ENCODE measurements around the gene LSM11. TPM values are rescaled to one million over a fixed set of nuclear protein-coding genes. Genes with fewer than 3 reads are reported as not detected.
A peak's percentile ranks its signal among the peaks of the same experiment; 100 is the strongest.
"Not testable (repeated sequence)": the region's sequence is repeated elsewhere in the genome, so short reads cannot be mapped to it uniquely, and the experiment has no call there.

LSM11 gene
- 2.4 TPM for total RNA-seq

GRCh38 chr5:157743163-157744050 lies at the start of gene LSM11:
LSM11 (plus strand) TSS chr5:157743712; CDS start chr5:157743751, 39 bp downstream.
- DNase-seq (ENCODE audit: low read depth in 2 of 3, low spot score in 2 of 3) = peak; percentile 84 to 94 (median 84)

GRCh38 chr5:157693816-157694215 lies 49.7 kb upstream of the LSM11 start:
- DNase-seq (ENCODE audit: low read depth in 2 of 3, low spot score in 2 of 3) = not testable (repeated sequence)

- not testable (repeated sequence) for DNase-seq (ENCODE audit: low read depth in 2 of 3, low spot score in 2 of 3)
Measured at GRCh38 chr5:157696154-157696553, 47.4 kb upstream of the LSM11 start.

- peak in 1 of 3 donors; percentile 18 for DNase-seq (ENCODE audit: low read depth in 2 of 3, low spot score in 2 of 3)
Measured at GRCh38 chr5:157698674-157699073, 44.8 kb upstream of the LSM11 start.

- no peak for DNase-seq (ENCODE audit: low read depth in 2 of 3, low spot score in 2 of 3)
Measured at GRCh38 chr5:157703736-157704135, 39.8 kb upstream of the LSM11 start.

- DNase-seq (ENCODE audit: low read depth in 2 of 3, low spot score in 2 of 3) = no peak
Measured at GRCh38 chr5:157708866-157709265, 34.6 kb upstream of the LSM11 start.

- no peak for DNase-seq (ENCODE audit: low read depth in 2 of 3, low spot score in 2 of 3)
Measured at GRCh38 chr5:157709346-157709745, 34.2 kb upstream of the LSM11 start.

- no peak for DNase-seq (ENCODE audit: low read depth in 2 of 3, low spot score in 2 of 3)
Measured at GRCh38 chr5:157710431-157710830, 33.1 kb upstream of the LSM11 start.

GRCh38 chr5:157710882-157711281 lies 32.6 kb upstream of the LSM11 start:
- DNase-seq (ENCODE audit: low read depth in 2 of 3, low spot score in 2 of 3) = no peak

GRCh38 chr5:157713830-157714595 lies 29.5 kb upstream of the LSM11 start:
- no peak for DNase-seq (ENCODE audit: low read depth in 2 of 3, low spot score in 2 of 3)

GRCh38 chr5:157714596-157714864 lies 29.0 kb upstream of the LSM11 start:
- no peak for DNase-seq (ENCODE audit: low read depth in 2 of 3, low spot score in 2 of 3)

- DNase-seq (ENCODE audit: low read depth in 2 of 3, low spot score in 2 of 3) = peak in 2 of 3 donors; percentile 41 to 67
Measured at GRCh38 chr5:157718519-157718918, 25.0 kb upstream of the LSM11 start.

- no peak for DNase-seq (ENCODE audit: low read depth in 2 of 3, low spot score in 2 of 3)
Measured at GRCh38 chr5:157719245-157719644, 24.3 kb upstream of the LSM11 start.

GRCh38 chr5:157721159-157721558 lies 22.4 kb upstream of the LSM11 start:
- DNase-seq (ENCODE audit: low read depth in 2 of 3, low spot score in 2 of 3) = no peak

- not testable (repeated sequence) for DNase-seq (ENCODE audit: low read depth in 2 of 3, low spot score in 2 of 3)
Measured at GRCh38 chr5:157722895-157723294, 20.6 kb upstream of the LSM11 start.

- not testable (repeated sequence) for DNase-seq (ENCODE audit: low read depth in 2 of 3, low spot score in 2 of 3)
Measured at GRCh38 chr5:157726607-157727006, 16.9 kb upstream of the LSM11 start.

- DNase-seq (ENCODE audit: low read depth in 2 of 3, low spot score in 2 of 3) = not testable (repeated sequence)
Measured at GRCh38 chr5:157727858-157728257, 15.7 kb upstream of the LSM11 start.

- DNase-seq (ENCODE audit: low read depth in 2 of 3, low spot score in 2 of 3) = no peak
Measured at GRCh38 chr5:157729858-157730257, 13.7 kb upstream of the LSM11 start.

GRCh38 chr5:157730900-157731271 lies 12.6 kb upstream of the LSM11 start:
- no peak for DNase-seq (ENCODE audit: low read depth in 2 of 3, low spot score in 2 of 3)

GRCh38 chr5:157731272-157732129 lies 12.0 kb upstream of the LSM11 start, which contains the start of gene THG1L:
THG1L (plus strand) TSS chr5:157731420; CDS start chr5:157731441, 21 bp downstream.
- peak; percentile 86 to 97 (median 91) for DNase-seq (ENCODE audit: low read depth in 2 of 3, low spot score in 2 of 3)

GRCh38 chr5:157732130-157732514 lies 11.4 kb upstream of the LSM11 start:
- DNase-seq (ENCODE audit: low read depth in 2 of 3, low spot score in 2 of 3) = no peak
